HepG2 (cell line): Measurements from ENCODE around the gene GPR17. TPM values are rescaled to one million over a fixed set of nuclear protein-coding genes. Genes with fewer than 3 reads are reported as not detected.

Experiments used
- BRD4 ChIP-seq: sonication (generic); formaldehyde crosslinking; IDR thresholded peaks from 2 replicates; pipeline ENCODE4 v1.4.0; 2020; ENCODE audit warnings: missing genetic modification reagents
- ERF ChIP-seq: IDR thresholded peaks from 2 replicates; pipeline ENCODE4 v1.6.1; 2018; ENCODE audit warnings: missing biosample characterization, missing genetic modification reagents
- FOXA1 ChIP-seq, 2 experiments: fragments of 450-650 bp in 1 of 2; sonication (generic) in 1 of 2; formaldehyde crosslinking in 1 of 2; IDR thresholded peaks; 2 replicates each; pipeline versions ENCODE4 v1.4.0 to v1.6.1; 2016 to 2020; ENCODE audit warnings: missing genetic modification reagents in 1 of 2
- GZF1 ChIP-seq: sonication (generic); formaldehyde crosslinking; IDR thresholded peaks from 2 replicates; pipeline ENCODE4 v1.5.1; 2020; ENCODE audit warnings: mild to moderate bottlenecking, missing genetic modification reagents
- KDM4B ChIP-seq: sonication (generic); formaldehyde crosslinking; IDR thresholded peaks from 2 replicates; pipeline ENCODE4 v1.4.0; 2020; ENCODE audit warnings: missing genetic modification reagents
- KIAA2018 ChIP-seq: sonication (generic); formaldehyde crosslinking; IDR thresholded peaks from 2 replicates; pipeline ENCODE4 v1.5.0; 2020; ENCODE audit warnings: mild to moderate bottlenecking, missing genetic modification reagents, borderline replicate concordance
- MXD4 ChIP-seq: IDR thresholded peaks from 2 replicates; pipeline ENCODE4 v1.6.1; 2016; ENCODE audit warnings: mild to moderate bottlenecking, missing biosample characterization, missing genetic modification reagents
- MZF1 ChIP-seq: sonication (generic); formaldehyde crosslinking; IDR thresholded peaks from 2 replicates; pipeline ENCODE4 v1.8.1; 2023; ENCODE audit warnings: mild to moderate bottlenecking, missing genetic modification reagents, borderline replicate concordance
- RBFOX2 ChIP-seq: fragments of 200-400 bp; formaldehyde crosslinking; IDR thresholded peaks from 2 replicates; pipeline ENCODE4 v1.6.1; 2017; ENCODE audit warnings: low read depth, mild to moderate bottlenecking, low read length
- SMARCC2 ChIP-seq: fragments of 450-650 bp; IDR thresholded peaks from 2 replicates; pipeline ENCODE4 v1.6.1; 2017; ENCODE audit warnings: antibody characterized with exemption, mild to moderate bottlenecking
- THYN1 ChIP-seq: sonication (generic); formaldehyde crosslinking; IDR thresholded peaks from 2 replicates; pipeline ENCODE4 v1.8.1; 2023; ENCODE audit warnings: low read depth, mild to moderate bottlenecking, moderate library complexity, missing genetic modification reagents, borderline replicate concordance
- ZBTB46 ChIP-seq: sonication (generic); formaldehyde crosslinking; IDR thresholded peaks from 2 replicates; pipeline ENCODE4 v1.4.0; 2020; ENCODE audit warnings: mild to moderate bottlenecking, missing genetic modification reagents, borderline replicate concordance
- ZMYM4 ChIP-seq: sonication (generic); formaldehyde crosslinking; IDR thresholded peaks from 2 replicates; pipeline ENCODE4 v1.8.1; 2023; ENCODE audit warnings: mild to moderate bottlenecking, missing genetic modification reagents
- ZNF143 ChIP-seq: sonication (generic); formaldehyde crosslinking; IDR thresholded peaks from 2 replicates; pipeline ENCODE4 v1.4.0; 2020; ENCODE audit warnings: missing genetic modification reagents
- ZNF354B ChIP-seq: sonication (generic); formaldehyde crosslinking; IDR thresholded peaks from 2 replicates; pipeline ENCODE4 v1.8.0; 2022; ENCODE audit warnings: mild to moderate bottlenecking, missing genetic modification reagents
- ZNF512 ChIP-seq: sonication (generic); formaldehyde crosslinking; IDR thresholded peaks from 2 replicates; pipeline ENCODE4 v1.4.0; 2020; ENCODE audit warnings: mild to moderate bottlenecking, missing genetic modification reagents
- ZNF549 ChIP-seq: sonication (generic); formaldehyde crosslinking; IDR thresholded peaks from 2 replicates; pipeline ENCODE4 v1.5.0; 2020; ENCODE audit warnings: missing genetic modification reagents
- ZNF7 ChIP-seq: IDR thresholded peaks from 2 replicates; pipeline ENCODE4 v1.6.1; 2016; ENCODE audit warnings: missing biosample characterization, missing genetic modification reagents
- ZNF790 ChIP-seq: sonication (generic); formaldehyde crosslinking; IDR thresholded peaks from 2 replicates; pipeline ENCODE4 v1.8.0; 2022; ENCODE audit warnings: missing genetic modification reagents, mild to moderate bottlenecking, borderline replicate concordance
- ZNF883 ChIP-seq: sonication (generic); formaldehyde crosslinking; IDR thresholded peaks from 2 replicates; pipeline ENCODE4 v1.5.1; 2020; ENCODE audit warnings: mild to moderate bottlenecking, missing genetic modification reagents; ENCODE audit errors: not compliant biosample characterization
- polyA plus RNA-seq, 8 experiments: library from polyadenylated mRNA; depleted of rRNA in 3 of 8; stranded (reverse) in 7 of 8; unstranded in 1 of 8; fragments of >200 nt; fragmentation: Illumina TruSeq in 4 of 8; extraction: Trizol in 4 of 8; gene quantifications; 2 replicates each; pipeline versions ENCODE4 v1.2.1 to v1.2.3, GENCODE V29; 2011 to 2016; ENCODE audit warnings: low read depth in 4 of 8, missing spikeins in 1 of 8, mixed read lengths in 1 of 8; ENCODE audit not compliant: insufficient read depth in 1 of 8
- total RNA-seq, 5 experiments: library from RNA; depleted of rRNA; stranded (reverse); fragments of >200 nt; fragmentation: Illumina TruSeq; extraction: Trizol; gene quantifications; 2 replicates each; pipeline ENCODE4 v1.2.3, GENCODE V29; 2016; ENCODE audit warnings: low read depth in 1 of 5

GPR17 gene
- total and polyA plus RNA-seq, 2 of the 13 experiments (the other 11 are each of a cell fraction or from before 2014, with no cell fraction given), result not detected

GRCh38 chr2:127701193-127701650 lies 55.3 kb downstream of the GPR17 start, which contains the start of gene SFT2D3 (continued):
- TF ChIP-seq KIAA2018 (CRISPR knock-in tag), result no peak
- peak; percentile 98 for TF ChIP-seq ZNF790 (CRISPR knock-in tag)
- no peak for TF ChIP-seq ERF (CRISPR knock-in tag)
- no peak for TF ChIP-seq THYN1 (CRISPR knock-in tag)
- TF ChIP-seq ZNF143, result peak; percentile 53; the same call in 1 of the 2 replicates
- no peak for TF ChIP-seq ZNF512
- TF ChIP-seq ZNF549, result no peak
- TF ChIP-seq ZNF883, result no peak
- peak; percentile 32 for TF ChIP-seq MXD4
- peak; percentile 88 for TF ChIP-seq ZNF7 (CRISPR knock-in tag)
- TF ChIP-seq KDM4B (CRISPR knock-in tag), result peak; percentile 64; the same call in 1 of the 2 replicates
- TF ChIP-seq GZF1 (CRISPR knock-in tag), result no peak
- TF ChIP-seq ZBTB46 (CRISPR knock-in tag), result no peak
- peak; percentile 97 for TF ChIP-seq RBFOX2
- no peak for TF ChIP-seq FOXA1 (IDR thresholded peaks at IDR 0.05)
- TF ChIP-seq FOXA1 (CRISPR knock-in tag; IDR thresholded peaks at IDR 0.05), result peak; percentile 39; the same call in 1 of the 2 replicates
- peak; percentile 53; the same call in 1 of the 2 replicates for TF ChIP-seq BRD4
- TF ChIP-seq SMARCC2, result no peak
- peak; percentile 73; the same call in 1 of the 2 replicates for TF ChIP-seq ZMYM4
- TF ChIP-seq ZNF354B (CRISPR knock-in tag), result no peak
- no peak for TF ChIP-seq MZF1 (CRISPR knock-in tag)
